ENCODE results near the gene PRLR. TPM values are rescaled to one million over a fixed set of nuclear protein-coding genes. Genes with fewer than 3 reads are reported as not detected.
A peak's percentile ranks its signal among the peaks of the same experiment; 100 is the strongest.

PRLR gene
- total RNA-seq (under 1 TPM in 1 of 2 experiments, not detected in 1; 0.03 TPM), total RNA-seq (0 to 2.4 (median 0) reads per million in 172 experiments)
- polyA plus RNA-seq (2013, experiment 1 of 2), result 0.09 TPM
- 0.08 TPM for polyA plus RNA-seq (2013, experiment 2 of 2)

- intact Hi-C loops (cut with DNase I, micrococcal nuclease), result no loop called here
- ATAC-seq (ENCODE audit: poor library complexity) (no peak), DNase-seq (peak in 2 of 14 experiments; percentile 28 to 53)
- Histone ChIP-seq H3K36me3 (ENCODE audit: insufficient read depth, low read length) (no peaks in the 10 kb centered on the region), H3K4me1 (ENCODE audit: insufficient read depth, low read length) (peaks cover 14% of the 10 kb centered on the region), H3K27me3 (ENCODE audit: control insufficient read depth in 1 of 2, insufficient read depth in 2 of 2, low read length in 2 of 2) (peaks cover 30 to 44% of the 10 kb centered on the region in 2 experiments), H3K27ac (ENCODE audit: low read depth in 1 of 2, low read length in 2 of 2) (no peak within 1 kb of the TSS), H3K9me3 (ENCODE audit: control insufficient read depth in 1 of 2, insufficient read depth in 1 of 2, low read length in 2 of 2) (no peaks in the 10 kb centered on the region), H3K4me3 (ENCODE audit: low read length) (peak within 1 kb of the TSS; percentile 40)
- Mint-ChIP-seq H3K27ac (no peak within 1 kb of the TSS), H3K4me3 (peak within 1 kb of the TSS; percentile 60), H3K27me3 (peaks cover 85% of the 10 kb centered on the region), H3K36me3 (ENCODE audit: low read depth) (no peaks in the 10 kb centered on the region), H3K9me3 (no peaks in the 10 kb centered on the region), H3K4me1 (ENCODE audit: low read depth) (peaks cover 17% of the 10 kb centered on the region)
- ChIA-PET CTCF (no interaction called here), POLR2A (no interaction called here)
- no peak for TF ChIP-seq CTCF (IDR thresholded peaks at IDR 0.05)
These were observed at the start of gene PRLR for GRCh38 chr5:35230038-35230611. Gene PRLR (minus strand): TSS chr5:35230487. CDS start chr5:35089620, 140,867 bp downstream.

GRCh38 chr5:35274839-35275509 is 44.7 kb upstream of the PRLR start:
- no peak overlapping the region for H3K27ac Mint-ChIP-seq
- ChIA-PET CTCF (interaction anchor here (1.4 kb wide), 1 partner anchor 23 kb away, joined by 3 read pairs; no protein-coding TSS in a partner anchor), POLR2A (no interaction called here)
- H3K4me1 Mint-ChIP-seq (ENCODE audit: low read depth), result no peaks in the 10 kb centered on the region
- H3K36me3 Mint-ChIP-seq (ENCODE audit: low read depth), result no peaks in the 10 kb centered on the region
- peaks cover 15% of the 10 kb centered on the region for H3K27me3 Mint-ChIP-seq
- no peak overlapping the region for H3K4me3 Mint-ChIP-seq
- H3K9me3 Mint-ChIP-seq, result peaks cover 2% of the 10 kb centered on the region
- no peak for TF ChIP-seq CTCF (IDR thresholded peaks at IDR 0.05)
- no peak overlapping the region for H3K27ac ChIP-seq (ENCODE audit: low read depth in 1 of 2, low read length in 2 of 2)
- H3K36me3 ChIP-seq (ENCODE audit: insufficient read depth, low read length), result no peaks in the 10 kb centered on the region
- no peaks in the 10 kb centered on the region for H3K27me3 ChIP-seq (ENCODE audit: control insufficient read depth in 1 of 2, insufficient read depth in 2 of 2, low read length in 2 of 2)
- intact Hi-C loops (cut with DNase I, micrococcal nuclease), result no loop called here
- no peak overlapping the region for H3K4me3 ChIP-seq (ENCODE audit: low read length)
- no peaks in the 10 kb centered on the region for H3K4me1 ChIP-seq (ENCODE audit: insufficient read depth, low read length)
- DNase-seq (no peak), ATAC-seq (ENCODE audit: poor library complexity) (no peak)
- no peaks in the 10 kb centered on the region for H3K9me3 ChIP-seq (ENCODE audit: control insufficient read depth in 1 of 2, insufficient read depth in 1 of 2, low read length in 2 of 2)

- Histone ChIP-seq H3K4me3 (ENCODE audit: low read length) (no peak overlapping the region), H3K27ac (ENCODE audit: low read depth in 1 of 2, low read length in 2 of 2) (no peak overlapping the region), H3K36me3 (ENCODE audit: insufficient read depth, low read length) (no peaks in the 10 kb centered on the region), H3K4me1 (ENCODE audit: insufficient read depth, low read length) (no peaks in the 10 kb centered on the region), H3K27me3 (ENCODE audit: control insufficient read depth in 1 of 2, insufficient read depth in 2 of 2, low read length in 2 of 2) (no peaks in the 10 kb centered on the region), H3K9me3 (ENCODE audit: control insufficient read depth in 1 of 2, insufficient read depth in 1 of 2, low read length in 2 of 2) (no peaks in the 10 kb centered on the region)
- ATAC-seq (ENCODE audit: poor library complexity) (no peak), DNase-seq (peak in 1 of 14 experiments; percentile 6)
- Mint-ChIP-seq H3K27ac (no peak overlapping the region), H3K27me3 (peaks cover 8% of the 10 kb centered on the region), H3K4me1 (ENCODE audit: low read depth) (no peaks in the 10 kb centered on the region), H3K36me3 (ENCODE audit: low read depth) (no peaks in the 10 kb centered on the region), H3K4me3 (no peak overlapping the region), H3K9me3 (no peaks in the 10 kb centered on the region)
- ChIA-PET CTCF (no interaction called here), POLR2A (no interaction called here)
- no peak for TF ChIP-seq CTCF (IDR thresholded peaks at IDR 0.05)
- intact Hi-C loops (cut with DNase I, micrococcal nuclease), result no loop called here
These were observed 38.7 kb upstream of the PRLR start for GRCh38 chr5:35269006-35269405.
